CD4-positive, alpha-beta T cell treated with Interleukin-17A for 1 hour (primary cell): ENCODE results near the gene ZNF438.
"Not testable (repeated sequence)": the region's sequence is repeated elsewhere in the genome, so short reads cannot be mapped to it uniquely, and the experiment has no call there.

Source experiments
- DNase-seq: peaks from one replicate; pipeline ENCODE4 v3.0.0-alpha.2; 2020

Gene ZNF438

DNA sequence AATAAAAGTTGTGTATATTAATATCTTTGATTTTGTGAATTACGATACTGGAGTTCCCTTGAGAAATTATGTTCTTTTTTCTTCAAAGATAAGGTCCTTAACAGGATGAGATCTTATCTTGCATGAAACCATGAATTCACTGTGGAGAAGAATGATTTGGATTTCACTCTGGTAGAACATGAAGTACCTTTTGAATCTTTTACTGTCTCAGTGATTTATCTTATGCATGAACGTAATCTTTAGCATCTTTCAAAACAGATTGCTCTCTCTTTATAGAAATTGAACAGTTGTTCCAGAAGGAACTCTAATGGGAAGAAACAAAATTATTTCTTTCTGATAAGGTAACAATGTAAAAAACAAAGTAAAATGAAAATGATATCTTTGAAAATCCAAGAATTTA is 11.0 kb upstream of the ZNF438 start:
- no peak for DNase-seq

DNA sequence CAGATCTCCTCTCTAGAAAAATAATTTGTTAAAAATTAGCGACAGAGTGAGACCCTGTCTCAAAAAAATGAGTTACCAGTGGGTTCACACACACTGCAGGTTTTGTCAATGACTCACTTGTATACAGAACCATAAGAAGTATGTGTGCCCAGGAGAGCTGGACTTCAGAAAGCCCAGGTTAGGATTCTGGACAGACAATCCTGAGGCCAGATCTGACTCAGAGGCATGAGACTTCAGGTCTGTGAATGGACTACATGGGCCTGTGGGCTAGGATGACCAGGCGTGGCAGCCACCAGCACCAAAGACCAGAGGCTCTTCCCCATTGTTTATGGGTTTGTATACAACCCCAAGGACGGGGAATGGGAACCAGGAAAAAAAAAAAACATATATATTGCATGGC is 9.3 kb upstream of the ZNF438 start:
- no peak for DNase-seq

DNA sequence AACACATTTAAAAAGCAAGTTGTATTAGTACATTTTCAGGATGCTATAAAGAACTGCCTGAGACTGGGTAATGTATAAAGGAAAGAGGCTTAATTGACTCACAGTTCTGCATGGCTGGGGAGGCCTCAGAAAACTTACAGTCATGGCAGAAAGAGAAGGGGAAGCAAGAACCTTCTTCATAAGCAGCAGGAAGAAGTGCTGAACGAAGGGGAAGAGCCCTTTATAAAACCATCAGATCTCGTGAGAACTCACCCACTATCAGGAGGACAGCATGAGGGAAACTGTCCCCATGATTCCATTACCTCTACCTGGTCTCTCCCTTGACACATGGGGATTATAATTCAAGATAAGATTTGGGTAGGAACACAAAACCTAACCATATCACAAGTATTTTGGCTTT is 7.3 kb upstream of the ZNF438 start:
- not testable (repeated sequence) for DNase-seq

DNA sequence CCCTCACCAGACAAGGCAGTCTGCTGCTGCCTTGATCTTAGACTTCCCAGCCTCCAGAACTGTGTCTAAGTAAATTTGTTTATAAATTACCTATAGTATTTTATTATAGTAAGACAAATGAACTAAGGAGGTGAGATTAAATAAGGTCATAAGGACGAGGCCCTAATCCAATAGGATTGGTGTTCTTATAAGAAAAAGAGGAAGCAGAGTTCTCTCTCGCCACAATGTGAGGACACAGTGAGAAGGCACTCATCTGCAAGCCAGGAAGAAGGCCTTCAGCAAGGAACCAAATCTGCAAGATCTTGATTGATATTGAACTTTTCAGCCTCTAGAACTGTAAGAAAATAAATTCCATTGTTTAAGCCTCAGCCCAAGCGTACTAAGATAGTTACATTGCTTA is 6.1 kb upstream of the ZNF438 start:
- no peak for DNase-seq

DNA sequence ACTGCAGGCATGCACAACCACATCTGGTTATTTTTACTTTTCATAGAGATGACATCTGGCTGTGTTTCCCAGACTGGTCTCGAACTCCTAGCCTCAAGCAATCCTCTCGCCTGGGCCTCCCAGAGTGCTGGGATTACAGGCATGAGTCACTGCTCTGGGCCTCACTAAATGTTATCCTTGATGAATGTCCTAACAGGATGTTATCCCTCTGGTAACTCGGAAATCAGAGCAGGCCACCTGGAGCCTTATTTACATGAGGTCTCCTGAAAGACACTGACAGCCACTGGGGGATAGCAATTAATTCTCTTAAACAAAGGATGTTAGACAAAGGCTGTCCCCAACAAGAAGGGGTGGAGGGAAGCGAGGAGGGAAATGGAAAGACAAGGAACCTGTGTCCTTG is 4.5 kb upstream of the ZNF438 start:
- DNase-seq = no peak

DNA sequence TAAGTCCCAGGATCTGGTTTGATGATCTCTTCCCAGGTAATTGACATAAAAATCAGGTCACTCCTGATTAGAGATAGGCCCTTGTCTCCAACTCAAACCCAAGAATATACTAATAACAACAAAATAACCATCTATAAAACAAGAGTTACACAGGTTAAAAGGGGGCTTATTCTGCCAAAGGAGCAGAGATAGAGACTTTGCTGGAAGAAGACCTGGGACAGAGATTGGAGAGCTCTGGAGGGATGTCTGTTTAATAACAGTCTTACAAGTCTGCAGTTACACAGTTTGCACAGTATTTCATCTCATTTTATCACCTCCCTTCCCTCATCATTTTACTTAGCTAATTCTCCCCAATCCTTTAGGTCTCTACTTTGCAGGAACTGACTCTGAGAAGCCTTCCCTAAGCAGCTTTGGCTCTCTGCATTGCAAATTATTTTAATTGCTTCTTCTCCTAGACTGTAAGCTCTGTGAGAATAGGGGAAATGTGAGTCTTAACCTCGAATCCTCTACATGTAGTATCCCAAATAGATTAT is 3.7 kb upstream of the ZNF438 start:
- no peak for DNase-seq

DNA sequence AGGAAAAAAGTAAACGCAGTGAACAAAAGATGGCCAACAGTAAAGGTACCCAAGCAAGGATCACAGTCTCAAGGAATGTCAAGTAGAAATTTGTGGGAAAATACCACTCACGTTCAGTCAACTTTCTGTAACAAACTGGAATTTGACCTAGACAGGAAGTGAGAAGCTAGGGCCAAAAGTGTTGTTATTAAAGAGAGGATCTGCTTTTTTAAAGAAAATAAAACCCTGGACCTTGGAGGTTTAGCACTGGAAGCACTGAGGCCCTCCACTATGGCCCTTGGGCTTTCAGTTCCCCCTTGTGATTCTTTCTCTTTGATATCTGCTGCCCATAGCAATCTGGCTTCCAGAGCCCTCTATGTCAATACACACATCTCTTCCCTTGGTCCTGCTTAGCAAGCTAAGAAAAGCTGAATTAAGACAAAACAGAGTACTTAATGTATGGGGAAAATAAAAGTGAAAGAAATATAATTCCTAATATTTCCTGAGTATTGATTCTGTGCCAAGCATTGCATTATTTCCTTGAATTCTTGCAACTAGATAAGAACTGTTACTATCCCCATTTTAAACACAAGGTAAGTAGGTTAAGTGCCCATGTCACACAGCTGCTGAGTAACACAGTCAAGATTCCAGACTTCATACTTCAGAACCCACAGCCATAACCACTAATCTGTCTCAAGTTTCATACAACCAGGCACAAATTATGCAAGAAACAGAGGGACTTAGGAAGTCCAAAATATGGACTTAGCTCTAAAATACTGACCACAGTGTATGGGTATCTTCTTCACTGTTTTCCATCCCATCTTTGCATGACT is 2.6 kb upstream of the ZNF438 start:
- no peak for DNase-seq

DNA sequence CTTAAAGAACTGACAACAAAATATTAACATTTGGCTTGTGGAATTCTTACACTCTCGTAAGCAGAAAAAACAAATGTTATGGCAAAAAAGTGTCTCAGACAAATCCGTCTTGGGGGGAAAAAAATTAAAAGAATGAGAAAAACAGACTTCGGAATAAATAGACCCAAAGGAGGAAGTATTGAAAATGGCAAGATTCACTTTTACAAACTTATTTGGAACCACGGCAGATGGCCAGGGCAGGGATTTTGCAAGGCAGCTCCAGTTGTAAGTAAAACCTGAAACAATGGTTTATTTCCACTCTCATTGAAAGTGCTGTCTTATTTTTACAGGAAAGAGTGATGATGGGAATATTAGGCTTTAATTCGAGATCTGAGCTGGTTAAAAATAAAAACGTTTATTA is 1.5 kb upstream of the ZNF438 start:
- no peak for DNase-seq

DNA sequence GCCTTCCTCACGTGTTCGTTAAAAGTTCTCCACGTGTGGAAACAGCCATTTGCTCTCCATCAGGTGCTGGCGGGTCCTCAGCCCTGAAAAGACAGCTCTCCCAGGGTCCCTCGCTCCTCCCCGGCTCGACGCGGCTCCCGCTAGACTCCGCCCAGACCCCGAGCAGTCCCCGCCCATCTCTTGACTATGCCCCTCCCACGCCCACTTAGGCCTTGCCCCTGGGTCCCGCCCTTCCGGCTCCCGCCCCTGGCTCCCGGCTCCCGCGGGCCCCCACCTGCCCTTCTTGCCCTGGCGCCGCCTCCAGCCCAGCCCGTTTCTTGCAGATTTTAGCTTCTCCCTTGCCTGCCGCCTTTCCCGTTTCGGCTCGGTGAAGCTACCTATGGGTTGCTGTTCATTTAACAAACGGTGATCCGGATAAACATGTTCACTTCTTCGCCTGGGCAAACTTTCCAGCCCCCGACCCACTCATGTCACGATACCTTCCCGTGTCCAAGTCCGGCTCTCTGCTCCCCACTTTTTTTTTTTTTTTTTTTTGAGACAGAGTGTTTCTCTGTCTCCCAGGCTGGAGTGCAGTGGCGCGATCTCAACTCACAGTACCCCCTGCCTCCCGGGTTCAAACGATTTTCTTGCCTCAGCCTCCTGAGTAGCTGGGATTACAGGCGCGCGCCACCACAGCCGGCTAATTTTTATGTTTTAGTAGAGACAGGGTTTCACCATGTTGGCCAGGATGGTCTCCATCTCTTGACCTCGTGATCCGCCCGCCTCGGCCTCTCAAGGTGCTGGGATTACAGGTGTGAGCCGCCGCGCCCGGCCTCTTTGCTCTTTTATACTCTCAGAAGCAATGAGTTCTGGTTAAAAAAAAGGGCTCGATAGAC is 830 bp upstream of the ZNF438 start:
- DNase-seq = peak; percentile 96

DNA sequence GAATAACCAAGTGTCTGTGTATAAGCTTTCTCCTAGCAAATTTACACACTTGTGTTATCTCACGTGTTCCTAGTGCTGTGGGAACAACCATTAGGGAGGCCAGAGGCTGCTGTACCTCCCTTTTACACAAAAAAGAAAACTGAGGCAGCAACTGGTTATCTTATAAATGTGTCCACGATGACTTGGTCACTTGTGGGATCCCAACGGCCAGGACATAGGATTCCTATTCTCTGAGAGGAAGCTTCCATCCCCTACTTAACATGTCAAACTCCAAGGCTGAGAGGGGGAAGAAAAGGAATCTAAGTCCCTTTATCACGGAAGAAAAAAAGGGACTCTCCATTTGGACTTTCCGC is 484 bp downstream of the ZNF438 start:
- DNase-seq = no peak

DNA sequence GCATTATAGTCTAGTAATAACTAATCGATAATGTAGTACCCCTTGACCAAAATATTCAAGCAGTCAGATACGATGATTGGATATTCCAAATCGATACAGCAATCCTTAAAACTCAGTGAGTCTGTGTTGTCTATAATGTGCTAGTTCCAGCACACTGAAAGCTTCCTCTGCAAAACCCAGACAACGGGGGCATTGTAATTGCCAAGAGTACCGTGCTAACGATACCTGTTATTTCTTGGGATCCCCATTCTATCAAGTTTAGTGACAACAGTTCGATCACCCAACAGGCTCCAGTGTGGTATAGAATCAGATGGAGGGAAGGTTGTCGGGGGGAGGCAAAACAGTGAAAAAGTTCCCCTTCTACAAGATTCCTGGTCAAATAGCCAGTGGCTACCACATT is 865 bp downstream of the ZNF438 start:
- DNase-seq = no peak

DNA sequence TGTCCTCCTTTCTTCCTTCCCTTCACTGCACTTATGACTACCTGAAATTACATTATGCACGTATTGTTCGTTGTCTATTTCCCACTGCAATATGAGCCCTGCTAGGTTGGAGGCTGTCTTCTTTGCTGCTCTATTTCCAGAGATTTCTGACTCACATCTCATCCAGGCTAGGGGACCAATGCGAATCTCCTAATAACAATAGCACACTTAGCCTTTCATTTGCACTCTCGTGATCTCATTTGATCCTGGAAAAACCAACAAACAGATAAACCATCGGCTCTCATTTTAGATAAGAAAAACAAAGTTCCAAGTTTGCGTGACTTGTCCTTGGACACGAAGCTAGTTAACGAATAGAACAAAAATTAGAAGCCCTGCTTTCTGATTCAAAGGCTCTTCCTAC is 1.4 kb downstream of the ZNF438 start:
- DNase-seq = no peak

DNA sequence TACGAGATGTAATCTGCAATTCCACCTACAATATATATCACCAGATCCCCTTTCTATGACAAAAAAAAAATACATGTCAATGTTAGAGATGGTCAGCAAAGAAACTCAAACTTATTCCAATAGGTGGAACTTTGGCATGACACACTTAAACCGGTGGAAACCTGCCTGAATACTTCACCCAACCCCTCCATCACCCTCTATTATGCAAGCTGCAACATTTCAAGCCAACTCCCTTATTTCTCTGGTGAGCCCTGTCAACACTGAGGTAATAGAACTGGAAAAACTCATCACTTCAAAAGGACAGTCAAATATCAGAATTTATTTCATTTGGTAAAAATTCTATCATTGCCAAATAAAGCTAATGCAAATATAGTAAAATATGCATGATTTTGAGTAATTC is 3.6 kb downstream of the ZNF438 start:
- DNase-seq = no peak

DNA sequence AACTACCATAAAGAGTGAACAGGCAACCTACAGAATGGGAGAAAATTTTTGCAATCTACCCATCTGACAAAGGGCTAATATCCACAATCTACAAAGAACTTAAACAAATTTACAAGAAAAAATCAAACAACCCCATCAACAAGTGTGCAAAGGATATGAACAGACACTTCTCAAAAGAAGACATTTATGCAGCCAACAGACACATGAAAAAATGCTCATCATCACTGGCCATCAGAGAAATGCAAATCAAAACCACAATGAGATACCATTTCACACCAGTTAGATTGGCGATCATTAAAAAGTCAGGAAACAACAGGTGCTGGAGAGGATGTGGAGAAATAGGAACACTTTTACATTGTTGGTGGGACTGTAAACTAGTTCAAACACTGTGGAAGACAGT is 5.4 kb downstream of the ZNF438 start:
- not testable (repeated sequence) for DNase-seq

DNA sequence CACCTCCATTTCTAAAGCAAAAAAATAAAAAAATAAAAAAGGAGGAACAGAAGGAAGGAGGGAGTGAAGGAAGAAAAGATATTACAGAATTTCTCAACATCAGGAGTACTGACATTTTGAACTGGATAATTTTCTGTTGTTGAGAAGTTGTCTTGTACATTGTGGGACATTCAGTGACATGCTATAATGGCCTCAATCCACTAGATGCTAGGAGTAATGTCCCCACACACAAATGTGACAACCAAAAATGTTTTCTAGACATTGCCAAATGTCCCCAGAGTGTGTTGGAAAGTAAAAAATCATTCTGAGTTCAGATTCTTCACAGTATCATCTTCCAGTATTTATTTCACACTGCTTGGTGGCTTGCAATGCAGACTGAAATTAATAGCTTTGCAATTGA is 6.5 kb downstream of the ZNF438 start:
- no peak for DNase-seq

DNA sequence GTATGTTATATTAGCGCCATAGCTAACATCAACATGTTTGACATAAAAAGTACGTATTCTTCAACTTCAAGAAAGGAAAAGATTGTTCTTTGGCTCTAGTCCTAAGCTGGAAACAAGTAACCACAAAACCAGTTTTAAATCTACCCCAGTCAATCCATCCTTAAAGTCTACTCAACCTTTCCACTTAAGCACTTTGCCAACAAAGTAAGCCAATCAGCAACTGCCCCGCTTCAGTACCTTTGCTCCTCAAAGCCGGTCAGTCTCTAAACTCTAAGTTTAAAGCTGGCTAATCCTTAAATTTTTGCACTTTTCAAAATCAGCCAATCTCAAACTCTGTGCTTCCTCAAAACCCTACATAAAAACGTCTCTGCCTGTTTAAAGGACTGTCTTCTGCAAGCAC is 8.1 kb downstream of the ZNF438 start:
- DNase-seq = no peak

DNA sequence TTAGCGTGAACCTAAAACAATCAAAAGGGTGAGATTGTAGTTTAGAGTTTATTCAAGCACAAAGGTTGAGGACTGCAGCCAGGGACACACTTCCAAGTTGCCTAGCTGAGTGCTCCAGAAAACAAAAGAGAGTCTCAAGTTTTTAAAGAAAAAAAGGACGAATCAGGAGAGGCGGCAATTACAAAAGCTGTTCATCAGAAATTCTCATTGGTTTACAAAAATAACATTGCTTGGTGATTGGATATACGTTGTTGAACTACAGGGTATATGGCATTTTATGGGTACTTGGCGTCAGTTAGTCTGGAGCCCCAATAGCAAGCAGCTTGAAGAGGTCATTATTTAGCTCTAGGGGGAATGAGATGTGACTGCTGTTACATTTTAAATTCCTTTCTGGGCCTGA is 11.5 kb downstream of the ZNF438 start:
- no peak for DNase-seq

DNA sequence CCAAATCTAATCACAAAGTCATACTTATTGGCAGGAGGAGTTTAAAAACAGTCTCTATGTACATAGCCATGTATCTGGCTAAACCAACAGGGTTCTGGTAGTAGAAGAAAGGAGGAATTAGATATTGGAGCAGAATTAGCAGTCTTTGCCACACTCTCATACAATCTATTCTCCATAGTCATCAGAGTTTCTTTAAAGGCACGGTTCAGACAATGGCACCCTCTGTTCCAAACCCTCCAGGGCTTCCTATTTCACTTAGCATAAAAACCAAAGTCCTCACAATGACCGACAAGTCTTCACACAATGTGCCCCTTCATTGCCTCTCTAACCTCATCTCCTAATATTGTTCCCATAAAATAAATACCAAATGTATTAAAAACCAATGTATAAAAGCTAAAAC is 12.7 kb downstream of the ZNF438 start:
- DNase-seq = no peak

DNA sequence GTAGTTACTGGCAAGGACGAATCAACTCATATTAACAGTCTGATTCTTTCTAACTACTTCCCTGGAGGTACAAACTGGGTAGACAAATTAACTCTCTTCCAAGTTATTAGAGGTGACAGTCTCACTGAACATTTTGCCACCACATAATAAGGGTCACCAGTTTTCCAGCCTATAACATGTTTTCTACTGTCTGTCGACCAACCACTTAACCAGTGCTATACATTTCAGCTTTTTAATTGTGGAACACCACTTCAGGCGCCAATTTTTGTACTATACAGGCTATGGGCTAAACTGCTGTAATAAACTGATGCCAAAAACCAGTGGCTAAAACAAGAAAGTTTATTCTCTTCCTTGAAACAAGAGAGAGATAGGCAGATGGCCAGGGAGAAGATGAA is 13.3 kb downstream of the ZNF438 start:
- DNase-seq = no peak

DNA sequence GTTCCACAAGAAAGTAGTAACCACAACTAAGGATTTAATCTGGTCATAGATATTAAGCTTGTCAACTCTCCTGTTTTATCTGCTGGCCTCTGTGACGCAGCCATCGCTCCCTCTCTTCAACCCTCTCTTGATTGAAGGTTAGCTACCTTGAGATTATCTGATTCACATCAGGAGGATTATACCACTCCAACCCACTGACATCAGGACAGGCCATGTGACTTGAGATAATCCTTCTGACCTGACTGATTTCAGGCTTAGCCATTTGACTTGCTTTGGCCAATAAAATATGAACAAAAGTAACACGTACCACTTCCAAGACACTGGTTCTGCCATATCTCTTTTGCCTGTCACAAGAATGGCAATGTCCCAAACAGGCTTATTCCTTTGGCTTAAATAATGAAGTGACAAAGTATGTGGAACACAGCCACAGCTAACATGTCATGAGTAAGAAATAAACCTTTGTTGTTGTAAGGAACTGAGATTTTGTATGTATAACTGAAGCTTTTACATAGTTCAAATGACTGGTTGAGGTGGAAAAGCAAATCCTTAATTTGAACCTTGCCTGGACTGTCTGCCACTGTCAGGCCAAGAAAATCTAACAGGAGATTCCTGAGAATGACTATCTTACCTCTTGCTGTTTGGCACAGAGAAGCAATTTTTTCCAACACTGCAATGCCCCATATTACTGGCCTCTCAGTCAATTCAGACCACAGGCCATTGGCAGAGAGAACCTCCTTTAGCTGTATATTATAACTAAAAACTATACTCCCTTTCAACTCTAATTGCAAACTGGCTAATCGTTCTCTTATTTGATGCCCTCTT is 13.9 kb downstream of the ZNF438 start:
- no peak for DNase-seq

DNA sequence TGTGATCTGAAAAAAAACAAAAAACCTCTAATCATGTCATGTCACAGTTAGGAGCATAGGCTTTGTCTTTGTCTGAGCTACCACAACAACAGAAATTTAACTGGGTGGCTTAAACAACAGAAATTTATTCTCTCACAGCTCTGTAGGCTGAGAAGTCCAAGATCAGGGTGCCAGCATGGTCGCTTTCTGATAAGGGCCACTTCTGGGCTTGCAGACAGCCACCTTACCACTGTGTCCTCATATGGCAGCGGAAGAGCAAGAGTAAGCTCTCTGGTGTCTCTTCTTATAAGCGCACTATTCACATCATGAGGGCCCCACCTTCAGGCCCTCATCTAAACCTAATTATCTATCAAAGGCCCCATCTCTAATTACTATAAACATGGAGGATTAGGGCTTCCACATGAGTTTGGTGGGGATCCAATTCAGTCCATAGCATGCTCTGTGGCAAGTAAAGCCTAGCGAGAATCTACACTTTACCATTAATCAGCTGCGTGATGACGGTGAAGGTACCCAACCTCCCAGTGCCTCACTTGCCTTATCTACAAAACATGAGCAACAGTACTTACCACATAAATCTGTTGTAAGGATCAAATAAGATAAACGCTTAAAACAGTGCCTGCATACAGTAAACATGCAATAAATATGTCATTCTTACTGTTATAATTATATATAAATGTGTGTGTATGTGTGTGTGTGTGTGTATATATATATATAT is 17.3 kb downstream of the ZNF438 start:
- DNase-seq = no peak

DNA sequence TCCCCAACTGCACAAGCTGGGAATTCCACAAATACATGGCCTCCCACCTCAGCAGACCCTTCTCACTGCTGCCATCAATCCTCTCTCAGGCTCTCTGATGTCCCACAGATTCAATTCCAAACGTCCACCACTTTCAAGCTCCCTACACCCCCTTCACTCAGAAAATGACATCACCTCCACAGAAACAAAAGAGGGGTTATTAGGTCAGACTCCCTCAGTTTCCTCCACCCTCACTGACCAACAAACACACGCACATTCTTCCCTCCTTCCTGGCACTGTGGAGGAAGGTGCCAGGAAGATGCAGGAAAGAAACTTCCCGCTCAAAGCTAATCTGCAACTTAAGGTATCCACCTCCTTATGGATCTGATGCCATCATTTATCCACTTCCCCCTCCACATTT is 18.3 kb downstream of the ZNF438 start:
- no peak for DNase-seq

DNA sequence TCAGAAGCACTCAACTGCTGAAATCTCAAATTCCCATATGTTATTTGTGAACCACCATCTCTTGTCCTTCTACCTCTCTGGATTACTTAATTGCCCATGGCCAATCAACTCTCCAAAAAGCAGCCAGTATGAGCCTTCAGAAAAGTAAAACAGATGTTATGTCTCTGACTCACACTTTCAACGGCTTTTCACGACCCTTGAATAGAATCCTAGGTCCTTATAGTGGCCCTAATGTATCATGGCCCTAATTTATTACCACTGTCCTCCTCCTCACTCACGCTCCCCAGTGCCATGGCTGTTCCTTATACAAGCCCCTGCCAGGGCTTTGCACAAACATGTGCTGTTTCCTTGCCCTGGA is 20.0 kb downstream of the ZNF438 start:
- no peak for DNase-seq
